HG02623 (cell line): ENCODE data around the gene NKTR.
A peak's percentile ranks its signal among the peaks of the same experiment; 100 is the strongest.
"Not testable (repeated sequence)": the region's sequence is repeated elsewhere in the genome, so short reads cannot be mapped to it uniquely, and the experiment has no call there.

ENCODE experiments used
- ATAC-seq: cut with Tn5 transposase; IDR thresholded peaks from one replicate; pipeline ENCODE4 v1.9.1; 2021; ENCODE audit warnings: moderate library complexity; ENCODE audit not compliant: unreplicated experiment

NKTR gene

GRCh38 chr3:42595682-42596081 lies 4.8 kb upstream of the NKTR start:
- ATAC-seq, result no peak

GRCh38 chr3:42597098-42597497 lies 3.4 kb upstream of the NKTR start:
- ATAC-seq, result not testable (repeated sequence)

- ATAC-seq, result peak; percentile 24
Observed at GRCh38 chr3:42600958-42601675, 631 bp downstream of the NKTR start.

DNA sequence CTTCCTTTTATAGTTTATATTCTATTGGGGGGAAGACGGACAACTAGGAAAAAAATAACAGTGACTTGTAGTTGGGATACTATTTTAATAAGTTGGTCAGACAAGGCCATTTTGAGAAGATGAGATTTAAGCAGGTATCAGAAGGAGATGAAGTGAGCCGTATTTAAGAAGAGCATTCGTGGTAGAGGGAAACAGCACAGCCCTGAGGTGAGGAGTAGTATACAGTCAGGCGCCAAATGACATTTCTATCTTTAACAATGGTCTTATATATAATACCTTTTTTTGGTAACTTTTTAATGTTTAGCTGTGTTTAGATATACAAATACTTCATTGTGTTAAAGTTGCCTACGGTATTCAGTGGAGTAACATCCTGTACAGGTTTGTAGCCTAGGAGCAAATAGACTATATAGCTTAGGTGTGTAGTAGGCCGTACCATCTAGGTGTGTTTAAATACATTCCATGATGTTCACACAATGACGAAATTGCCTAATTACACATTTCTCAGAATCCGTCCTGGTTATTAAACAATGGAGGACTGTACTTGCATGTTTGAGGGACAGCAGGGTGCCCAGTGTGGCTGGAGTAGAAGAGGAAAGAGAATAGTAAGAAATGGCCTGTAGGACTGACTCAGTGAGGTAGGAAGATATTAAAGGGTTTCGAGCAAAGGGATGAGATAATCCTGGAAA lies 1.6 kb downstream of the NKTR start:
- no peak for ATAC-seq

GRCh38 chr3:42602961-42603360 lies 2.5 kb downstream of the NKTR start:
- ATAC-seq, result no peak

- ATAC-seq, result no peak
Observed at GRCh38 chr3:42605546-42606173, 5.2 kb downstream of the NKTR start.

DNA sequence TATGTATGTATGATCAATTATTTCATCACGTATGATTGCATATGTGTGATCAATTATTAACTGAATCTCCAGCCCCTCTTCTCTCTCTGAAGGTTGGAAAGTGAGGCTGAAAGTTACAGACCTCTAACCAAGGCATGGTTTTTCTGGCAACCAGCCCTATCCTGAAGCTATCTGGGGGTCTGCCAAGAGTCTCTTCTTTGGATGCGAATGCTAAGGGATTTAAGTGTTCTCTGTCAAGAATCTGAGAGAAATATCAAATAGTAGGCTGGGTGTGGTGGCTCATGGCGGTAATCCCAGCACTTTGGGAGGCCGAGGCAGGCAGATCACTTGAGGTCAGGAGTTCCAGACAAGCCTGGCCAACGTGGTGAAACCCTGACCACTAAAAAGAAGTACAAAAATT lies 8.1 kb downstream of the NKTR start:
- no peak for ATAC-seq

- no peak for ATAC-seq
Observed at GRCh38 chr3:42610976-42611375, 10.5 kb downstream of the NKTR start.

GRCh38 chr3:42612217-42612616 lies 11.7 kb downstream of the NKTR start:
- no peak for ATAC-seq

DNA sequence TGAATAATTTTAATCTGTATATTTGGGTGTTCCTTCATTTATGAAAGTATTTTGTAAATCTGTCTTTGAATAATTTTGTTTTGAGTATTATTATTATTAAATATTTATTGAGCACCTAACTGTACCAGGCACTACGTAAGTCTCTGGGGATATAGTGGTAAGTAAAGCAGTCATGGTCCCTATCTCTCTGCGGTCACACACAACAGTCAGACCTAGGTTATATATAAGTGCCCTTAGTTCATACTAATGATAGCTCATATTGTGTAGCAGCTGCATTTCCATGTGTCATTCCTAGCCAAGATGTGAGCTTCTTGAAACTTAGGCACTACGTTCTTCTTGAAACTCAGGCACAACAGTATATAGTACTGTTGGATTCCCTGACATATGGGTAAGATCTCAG lies 12.4 kb downstream of the NKTR start:
- ATAC-seq, result peak; percentile 66

DNA sequence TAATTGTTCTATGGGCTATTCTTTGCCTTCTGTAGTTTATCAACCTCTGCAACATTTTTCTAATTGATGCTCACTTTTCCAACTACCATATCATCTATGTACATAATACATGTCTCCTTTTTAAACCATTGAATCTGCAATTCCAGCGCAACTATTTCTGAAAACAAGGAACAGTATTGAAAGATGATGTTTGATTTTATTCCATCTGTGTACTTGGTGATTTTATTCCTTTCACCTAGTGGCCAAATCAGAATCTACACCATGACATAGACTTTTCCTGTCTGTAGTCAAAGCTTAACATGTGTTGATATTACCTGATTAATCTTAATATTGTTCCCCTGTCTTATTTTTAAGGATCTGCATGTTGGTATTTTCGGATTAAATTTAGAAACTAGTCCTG lies 13.0 kb downstream of the NKTR start:
- ATAC-seq, result no peak

- ATAC-seq, result no peak
Observed at GRCh38 chr3:42631620-42632019, 31.1 kb downstream of the NKTR start.

- no peak for ATAC-seq
Observed at GRCh38 chr3:42632146-42632545, 31.7 kb downstream of the NKTR start.

DNA sequence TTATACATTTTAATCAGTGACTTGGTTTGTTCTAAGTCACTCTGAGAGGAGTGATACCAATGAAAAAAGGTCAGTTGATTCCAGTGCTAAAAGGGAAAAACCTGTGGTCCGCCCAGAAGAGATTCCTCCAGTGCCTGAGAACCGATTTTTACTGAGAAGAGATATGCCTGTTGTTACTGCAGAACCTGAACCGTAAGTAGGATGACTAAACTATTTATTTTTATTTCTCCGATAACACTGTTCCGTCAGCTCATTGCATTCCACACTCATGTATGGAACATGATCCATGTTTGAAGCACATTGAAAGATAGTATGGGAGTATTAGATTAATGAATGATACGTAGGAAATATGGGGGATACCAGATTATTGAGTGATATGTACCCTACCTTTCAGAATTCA lies 33.1 kb downstream of the NKTR start:
- ATAC-seq, result no peak

DNA sequence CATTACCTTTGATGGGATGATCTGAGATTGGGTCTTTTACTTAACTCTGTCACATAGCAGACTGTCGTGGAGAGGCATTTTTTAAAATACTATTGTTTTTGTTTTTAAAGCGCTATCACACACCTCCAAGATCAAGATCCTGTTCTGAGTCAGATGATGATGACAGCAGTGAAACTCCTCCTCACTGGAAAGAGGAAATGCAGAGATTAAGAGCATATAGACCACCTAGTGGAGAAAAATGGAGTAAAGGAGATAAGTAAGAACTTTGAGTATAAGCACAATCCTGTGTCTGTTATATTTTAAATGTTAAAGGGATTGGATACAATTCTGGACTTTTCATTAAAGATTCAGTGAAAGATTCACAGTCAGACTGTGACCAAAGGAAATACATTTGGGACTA lies 34.6 kb downstream of the NKTR start:
- ATAC-seq, result no peak

DNA sequence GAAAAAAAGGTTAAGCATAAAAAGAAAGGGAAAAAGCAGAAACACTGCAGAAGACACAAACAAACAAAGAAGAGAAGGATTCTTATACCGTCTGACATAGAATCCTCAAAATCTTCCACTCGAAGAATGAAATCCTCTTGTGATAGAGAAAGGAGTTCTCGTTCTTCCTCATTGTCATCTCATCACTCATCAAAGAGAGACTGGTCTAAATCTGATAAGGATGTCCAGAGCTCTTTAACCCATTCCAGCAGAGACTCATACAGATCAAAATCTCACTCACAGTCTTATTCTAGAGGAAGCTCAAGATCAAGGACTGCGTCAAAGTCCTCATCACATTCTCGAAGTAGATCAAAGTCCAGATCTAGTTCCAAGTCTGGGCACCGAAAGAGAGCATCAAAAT lies 36.5 kb downstream of the NKTR start:
- no peak for ATAC-seq

- no peak for ATAC-seq
Observed at GRCh38 chr3:42638339-42638842, 37.9 kb downstream of the NKTR start.

DNA sequence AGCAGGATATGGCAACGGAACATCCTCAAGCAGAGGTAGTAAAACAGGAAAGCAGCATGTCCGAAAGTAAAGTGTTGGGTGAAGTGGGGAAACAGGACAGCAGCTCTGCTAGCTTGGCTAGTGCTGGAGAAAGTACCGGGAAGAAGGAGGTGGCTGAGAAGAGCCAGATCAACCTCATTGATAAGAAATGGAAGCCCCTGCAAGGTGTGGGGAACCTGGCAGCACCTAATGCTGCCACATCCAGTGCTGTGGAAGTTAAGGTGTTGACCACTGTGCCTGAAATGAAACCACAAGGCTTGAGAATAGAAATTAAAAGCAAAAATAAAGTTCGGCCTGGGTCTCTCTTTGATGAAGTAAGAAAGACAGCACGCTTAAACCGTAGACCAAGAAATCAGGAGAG lies 38.7 kb downstream of the NKTR start:
- ATAC-seq, result no peak

- no peak for ATAC-seq
Observed at GRCh38 chr3:42640129-42640528, 39.6 kb downstream of the NKTR start.

GRCh38 chr3:42640771-42641370 lies 40.4 kb downstream of the NKTR start:
- ATAC-seq, result no peak

DNA sequence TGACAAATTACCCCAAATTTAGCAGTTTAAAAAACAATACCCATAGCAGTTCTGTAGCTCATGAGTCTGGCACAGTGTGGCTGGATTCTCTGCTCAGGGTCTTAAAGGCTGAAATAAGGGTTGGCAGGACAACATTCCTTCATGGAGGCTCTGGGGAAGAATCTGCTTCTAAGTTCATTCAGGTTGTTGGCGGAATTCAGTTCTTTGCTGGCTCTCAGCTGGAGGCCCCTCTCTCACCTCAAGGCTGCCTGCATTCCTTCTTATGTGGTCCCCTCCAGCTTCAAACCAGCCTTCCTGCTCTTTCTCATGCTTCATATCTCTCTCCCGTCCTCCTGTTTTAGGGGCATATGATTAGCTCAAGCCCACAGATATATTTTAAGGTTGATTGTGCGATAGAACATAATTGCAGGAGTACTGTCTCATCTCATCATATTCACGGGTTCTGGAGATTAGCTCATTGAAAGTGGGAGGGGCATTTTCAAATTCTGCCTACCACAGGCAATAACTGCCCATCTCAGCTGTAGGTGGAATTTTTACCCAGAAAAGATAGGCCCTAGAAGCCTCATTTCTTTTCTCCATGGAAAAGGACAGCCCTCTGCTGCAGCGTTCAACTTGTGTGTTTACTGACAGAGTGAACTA lies 47.5 kb downstream of the NKTR start:
- no peak for ATAC-seq
